ENCODE measurements around the gene SLC12A9.

DNA sequence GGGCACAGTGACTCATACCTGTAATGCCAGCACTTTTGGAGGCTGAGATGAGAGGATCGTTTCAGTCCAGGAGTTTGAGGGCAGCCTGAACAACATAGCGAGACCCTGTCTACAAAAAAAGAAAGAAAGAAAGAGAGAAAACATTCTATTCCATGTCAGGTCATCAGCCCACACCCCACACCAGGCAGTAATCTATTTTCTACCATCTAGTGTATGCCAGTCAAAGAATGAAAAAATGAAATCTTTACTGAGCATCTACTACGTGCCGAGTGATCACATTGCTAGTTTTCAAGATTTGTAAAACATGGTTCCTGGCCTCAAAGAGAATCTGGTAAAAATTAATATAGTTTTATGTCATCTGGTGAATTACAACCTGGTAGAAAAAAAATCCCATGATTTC, 22.1 kb upstream of the SLC12A9 start:
- TF ChIP-seq, protein P1, sequence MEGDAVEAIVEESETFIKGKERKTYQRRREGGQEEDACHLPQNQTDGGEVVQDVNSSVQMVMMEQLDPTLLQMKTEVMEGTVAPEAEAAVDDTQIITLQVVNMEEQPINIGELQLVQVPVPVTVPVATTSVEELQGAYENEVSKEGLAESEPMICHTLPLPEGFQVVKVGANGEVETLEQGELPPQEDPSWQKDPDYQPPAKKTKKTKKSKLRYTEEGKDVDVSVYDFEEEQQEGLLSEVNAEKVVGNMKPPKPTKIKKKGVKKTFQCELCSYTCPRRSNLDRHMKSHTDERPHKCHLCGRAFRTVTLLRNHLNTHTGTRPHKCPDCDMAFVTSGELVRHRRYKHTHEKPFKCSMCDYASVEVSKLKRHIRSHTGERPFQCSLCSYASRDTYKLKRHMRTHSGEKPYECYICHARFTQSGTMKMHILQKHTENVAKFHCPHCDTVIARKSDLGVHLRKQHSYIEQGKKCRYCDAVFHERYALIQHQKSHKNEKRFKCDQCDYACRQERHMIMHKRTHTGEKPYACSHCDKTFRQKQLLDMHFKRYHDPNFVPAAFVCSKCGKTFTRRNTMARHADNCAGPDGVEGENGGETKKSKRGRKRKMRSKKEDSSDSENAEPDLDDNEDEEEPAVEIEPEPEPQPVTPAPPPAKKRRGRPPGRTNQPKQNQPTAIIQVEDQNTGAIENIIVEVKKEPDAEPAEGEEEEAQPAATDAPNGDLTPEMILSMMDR (IDR thresholded peaks at IDR 0.05; ENCODE audit: poor library complexity): no peak
- TF ChIP-seq EZH2phosphoT487 (IDR thresholded peaks at IDR 0.05; ENCODE audit: low read depth, severe bottlenecking, unreplicated experiment): no peak
